Measurements from ENCODE around the gene PAQR9. TPM values are rescaled to one million over a fixed set of nuclear protein-coding genes. Genes with fewer than 3 reads are reported as not detected.
A peak's percentile ranks its signal among the peaks of the same experiment; 100 is the strongest.

Gene PAQR9
- total and polyA plus RNA-seq, 2 of the 13 experiments (the other 11 are each of a cell fraction or from before 2014, with no cell fraction given) = 3.7 to 10.3 TPM

DNA sequence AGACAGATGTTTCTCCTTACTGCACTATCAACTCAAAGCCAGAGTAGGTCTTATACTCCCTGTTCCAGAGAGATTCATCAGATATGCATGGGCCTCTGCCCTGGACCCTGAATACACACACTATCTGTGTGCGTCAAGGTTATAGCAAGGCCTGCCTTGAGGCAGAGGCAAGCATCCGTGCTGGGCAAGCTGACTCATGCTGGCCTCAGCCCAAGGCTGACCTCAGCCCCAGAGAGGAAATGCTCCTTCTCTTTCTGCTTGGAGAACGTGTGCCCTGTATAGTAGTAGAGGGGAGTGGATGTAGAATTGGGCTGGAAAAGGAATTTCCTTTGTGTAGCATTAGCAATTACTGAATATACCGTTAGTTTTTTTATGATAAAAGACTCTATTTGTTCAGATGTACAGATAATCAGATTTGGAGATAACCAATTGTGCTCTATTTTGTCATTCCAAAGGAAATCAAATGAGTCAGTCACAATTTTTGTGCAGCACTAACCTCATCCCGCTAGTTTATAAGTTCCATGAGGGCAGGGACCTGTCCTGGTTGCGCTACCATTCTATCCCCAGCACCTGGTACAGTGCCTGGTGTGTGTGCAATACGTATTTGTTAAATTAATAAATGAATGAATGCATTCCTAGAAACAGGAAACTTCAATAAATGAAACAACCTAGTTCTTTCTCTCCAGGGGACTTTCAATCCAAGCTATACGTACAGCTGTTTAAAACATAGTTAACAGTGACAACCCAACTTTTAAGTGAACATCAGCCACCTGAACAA is 13.3 kb upstream of the PAQR9 start (continued):
- TF ChIP-seq PTBP1 (IDR thresholded peaks at IDR 0.05; ENCODE audit: low read depth, low read length, poor library complexity, severe bottlenecking) (no peak), RFXANK (CRISPR knock-in tag; IDR thresholded peaks at IDR 0.05) (no peak), U2AF2 (IDR thresholded peaks at IDR 0.05; ENCODE audit: low read depth, low read length) (no peak), NR1H2 (CRISPR knock-in tag; IDR thresholded peaks at IDR 0.05; ENCODE audit: borderline replicate concordance, low read depth) (no peak), ZNF207 (IDR thresholded peaks at IDR 0.05; ENCODE audit: borderline replicate concordance) (no peak), HNRNPH1 (optimal IDR thresholded peaks at IDR 0.05; ENCODE audit: low read depth, low read length) (no peak), CBX5 (CRISPR knock-in tag; IDR thresholded peaks at IDR 0.05; ENCODE audit: borderline replicate concordance) (peak; percentile 51; the same call in 1 of the 2 replicates), ZNF350 (CRISPR knock-in tag; IDR thresholded peaks at IDR 0.05; ENCODE audit: borderline replicate concordance, low read depth) (0 out of 2 replicates have a peak, but pooled peaks have one; percentile 36), YEATS4 (CRISPR knock-in tag; IDR thresholded peaks at IDR 0.05; ENCODE audit: borderline replicate concordance) (peak; percentile 34; the same call in 1 of the 2 replicates), DNMT3B (CRISPR knock-in tag; conservative IDR thresholded peaks at IDR 0.05) (no peak), ZNF33B (CRISPR knock-in tag; IDR thresholded peaks at IDR 0.05) (no peak), ZNF33A (CRISPR knock-in tag; IDR thresholded peaks at IDR 0.05; ENCODE audit: borderline replicate concordance) (no peak), ZNF776 (CRISPR knock-in tag; IDR thresholded peaks at IDR 0.05) (no peak), ZNF766 (CRISPR knock-in tag; IDR thresholded peaks at IDR 0.05; ENCODE audit: borderline replicate concordance) (no peak), KLF13 (CRISPR knock-in tag; IDR thresholded peaks at IDR 0.05) (no peak), TSC22D2 (CRISPR knock-in tag; IDR thresholded peaks at IDR 0.05; ENCODE audit: borderline replicate concordance) (no peak), PAWR (CRISPR knock-in tag; IDR thresholded peaks at IDR 0.05; ENCODE audit: borderline replicate concordance) (no peak), SKI (IDR thresholded peaks at IDR 0.05; ENCODE audit: partially characterized antibody) (no peak), TBX3 (IDR thresholded peaks at IDR 0.05; ENCODE audit: borderline replicate concordance) (no peak)
- TF ChIP-seq, protein P1, sequence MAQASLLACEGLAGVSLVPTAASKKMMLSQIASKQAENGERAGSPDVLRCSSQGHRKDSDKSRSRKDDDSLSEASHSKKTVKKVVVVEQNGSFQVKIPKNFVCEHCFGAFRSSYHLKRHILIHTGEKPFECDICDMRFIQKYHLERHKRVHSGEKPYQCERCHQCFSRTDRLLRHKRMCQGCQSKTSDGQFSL (CRISPR knock-in tag; IDR thresholded peaks at IDR 0.05) = no peak
- TF ChIP-seq, protein P2, sequence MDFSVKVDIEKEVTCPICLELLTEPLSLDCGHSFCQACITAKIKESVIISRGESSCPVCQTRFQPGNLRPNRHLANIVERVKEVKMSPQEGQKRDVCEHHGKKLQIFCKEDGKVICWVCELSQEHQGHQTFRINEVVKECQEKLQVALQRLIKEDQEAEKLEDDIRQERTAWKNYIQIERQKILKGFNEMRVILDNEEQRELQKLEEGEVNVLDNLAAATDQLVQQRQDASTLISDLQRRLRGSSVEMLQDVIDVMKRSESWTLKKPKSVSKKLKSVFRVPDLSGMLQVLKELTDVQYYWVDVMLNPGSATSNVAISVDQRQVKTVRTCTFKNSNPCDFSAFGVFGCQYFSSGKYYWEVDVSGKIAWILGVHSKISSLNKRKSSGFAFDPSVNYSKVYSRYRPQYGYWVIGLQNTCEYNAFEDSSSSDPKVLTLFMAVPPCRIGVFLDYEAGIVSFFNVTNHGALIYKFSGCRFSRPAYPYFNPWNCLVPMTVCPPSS (IDR thresholded peaks at IDR 0.05) = no peak
- TF ChIP-seq, protein P3, sequence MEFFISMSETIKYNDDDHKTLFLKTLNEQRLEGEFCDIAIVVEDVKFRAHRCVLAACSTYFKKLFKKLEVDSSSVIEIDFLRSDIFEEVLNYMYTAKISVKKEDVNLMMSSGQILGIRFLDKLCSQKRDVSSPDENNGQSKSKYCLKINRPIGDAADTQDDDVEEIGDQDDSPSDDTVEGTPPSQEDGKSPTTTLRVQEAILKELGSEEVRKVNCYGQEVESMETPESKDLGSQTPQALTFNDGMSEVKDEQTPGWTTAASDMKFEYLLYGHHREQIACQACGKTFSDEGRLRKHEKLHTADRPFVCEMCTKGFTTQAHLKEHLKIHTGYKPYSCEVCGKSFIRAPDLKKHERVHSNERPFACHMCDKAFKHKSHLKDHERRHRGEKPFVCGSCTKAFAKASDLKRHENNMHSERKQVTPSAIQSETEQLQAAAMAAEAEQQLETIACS (CRISPR knock-in tag; IDR thresholded peaks at IDR 0.05) = no peak
- TF ChIP-seq, protein P4, sequence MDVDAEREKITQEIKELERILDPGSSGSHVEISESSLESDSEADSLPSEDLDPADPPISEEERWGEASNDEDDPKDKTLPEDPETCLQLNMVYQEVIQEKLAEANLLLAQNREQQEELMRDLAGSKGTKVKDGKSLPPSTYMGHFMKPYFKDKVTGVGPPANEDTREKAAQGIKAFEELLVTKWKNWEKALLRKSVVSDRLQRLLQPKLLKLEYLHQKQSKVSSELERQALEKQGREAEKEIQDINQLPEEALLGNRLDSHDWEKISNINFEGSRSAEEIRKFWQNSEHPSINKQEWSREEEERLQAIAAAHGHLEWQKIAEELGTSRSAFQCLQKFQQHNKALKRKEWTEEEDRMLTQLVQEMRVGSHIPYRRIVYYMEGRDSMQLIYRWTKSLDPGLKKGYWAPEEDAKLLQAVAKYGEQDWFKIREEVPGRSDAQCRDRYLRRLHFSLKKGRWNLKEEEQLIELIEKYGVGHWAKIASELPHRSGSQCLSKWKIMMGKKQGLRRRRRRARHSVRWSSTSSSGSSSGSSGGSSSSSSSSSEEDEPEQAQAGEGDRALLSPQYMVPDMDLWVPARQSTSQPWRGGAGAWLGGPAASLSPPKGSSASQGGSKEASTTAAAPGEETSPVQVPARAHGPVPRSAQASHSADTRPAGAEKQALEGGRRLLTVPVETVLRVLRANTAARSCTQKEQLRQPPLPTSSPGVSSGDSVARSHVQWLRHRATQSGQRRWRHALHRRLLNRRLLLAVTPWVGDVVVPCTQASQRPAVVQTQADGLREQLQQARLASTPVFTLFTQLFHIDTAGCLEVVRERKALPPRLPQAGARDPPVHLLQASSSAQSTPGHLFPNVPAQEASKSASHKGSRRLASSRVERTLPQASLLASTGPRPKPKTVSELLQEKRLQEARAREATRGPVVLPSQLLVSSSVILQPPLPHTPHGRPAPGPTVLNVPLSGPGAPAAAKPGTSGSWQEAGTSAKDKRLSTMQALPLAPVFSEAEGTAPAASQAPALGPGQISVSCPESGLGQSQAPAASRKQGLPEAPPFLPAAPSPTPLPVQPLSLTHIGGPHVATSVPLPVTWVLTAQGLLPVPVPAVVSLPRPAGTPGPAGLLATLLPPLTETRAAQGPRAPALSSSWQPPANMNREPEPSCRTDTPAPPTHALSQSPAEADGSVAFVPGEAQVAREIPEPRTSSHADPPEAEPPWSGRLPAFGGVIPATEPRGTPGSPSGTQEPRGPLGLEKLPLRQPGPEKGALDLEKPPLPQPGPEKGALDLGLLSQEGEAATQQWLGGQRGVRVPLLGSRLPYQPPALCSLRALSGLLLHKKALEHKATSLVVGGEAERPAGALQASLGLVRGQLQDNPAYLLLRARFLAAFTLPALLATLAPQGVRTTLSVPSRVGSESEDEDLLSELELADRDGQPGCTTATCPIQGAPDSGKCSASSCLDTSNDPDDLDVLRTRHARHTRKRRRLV (CRISPR knock-in tag; IDR thresholded peaks at IDR 0.05) = no peak
